Astrocyte of the spinal cord (primary cell): ENCODE data around the gene KDELR3.

Experiments used
- DNase-seq: peaks from one replicate; pipeline ENCODE4 v3.0.0; 2011; ENCODE audit warnings: low read depth, low spot score
- H3K4me3 ChIP-seq: 2 replicates; pipeline ENCODE4 v1.5.1; 2011; ENCODE audit warnings: low read depth, mild to moderate bottlenecking, low read length, moderate library complexity
- CTCF ChIP-seq: IDR thresholded peaks from 2 replicates; pipeline ENCODE4 v1.5.1; 2012; ENCODE audit warnings: low read depth, mild to moderate bottlenecking, low read length, inconsistent platforms
- in situ Hi-C: cut with HindIII; loops from 2 replicates; pipeline ENCODE4 v1.10.0; 2017; ENCODE audit warnings: low sequenced_read_pairs

The KDELR3 gene

GRCh38 chr22:38497869-38498268 lies 30.0 kb downstream of the KDELR3 start:
- no peak for TF ChIP-seq CTCF
- no peak overlapping the region for H3K4me3 ChIP-seq
- in situ Hi-C loops = no loop called here
- DNase-seq = no peak

DNA sequence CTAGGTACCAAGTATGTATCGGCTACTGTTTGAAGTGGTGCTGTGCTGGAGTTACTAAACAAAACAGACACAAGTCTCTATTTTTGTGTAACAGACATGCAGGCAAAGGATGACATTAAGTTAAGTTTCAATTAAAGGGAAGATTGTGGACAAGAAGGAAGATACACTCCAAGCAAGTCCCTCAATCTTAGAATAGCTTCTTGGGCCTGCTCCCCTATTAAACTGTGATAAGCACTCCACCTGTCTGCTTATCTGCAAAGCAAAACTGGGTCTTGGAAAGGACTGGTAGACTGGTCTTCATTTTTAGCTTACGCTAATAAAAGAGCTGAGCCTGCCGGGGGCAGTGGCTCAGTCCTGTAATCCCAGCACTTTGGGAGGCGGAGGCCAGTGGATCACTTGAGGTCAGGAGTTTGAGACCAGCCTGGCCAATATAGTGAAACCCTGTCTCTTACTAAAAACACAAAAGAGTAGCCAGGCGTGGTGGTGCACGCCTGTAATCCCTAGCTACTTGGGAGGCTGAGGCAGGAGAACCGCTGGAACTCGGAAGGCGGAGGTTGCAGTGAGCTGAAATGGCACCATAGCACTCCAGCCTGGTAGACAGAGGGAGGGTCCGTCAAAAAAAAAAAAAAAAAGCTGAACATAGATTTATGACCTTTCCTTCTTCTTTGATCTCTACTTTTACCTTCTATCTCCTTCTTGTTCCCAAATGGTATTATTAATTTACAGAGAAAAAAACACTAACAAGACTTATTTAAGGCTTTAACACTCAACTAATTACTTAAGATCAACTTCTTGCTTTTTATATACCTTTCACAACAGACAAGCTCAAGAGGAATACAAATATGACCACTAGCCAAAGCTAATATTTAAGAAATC lies 34.1 kb downstream of the KDELR3 start:
- TF ChIP-seq CTCF = no peak
- DNase-seq = no peak
- no peak overlapping the region for H3K4me3 ChIP-seq
- in situ Hi-C loops = no loop called here

DNA sequence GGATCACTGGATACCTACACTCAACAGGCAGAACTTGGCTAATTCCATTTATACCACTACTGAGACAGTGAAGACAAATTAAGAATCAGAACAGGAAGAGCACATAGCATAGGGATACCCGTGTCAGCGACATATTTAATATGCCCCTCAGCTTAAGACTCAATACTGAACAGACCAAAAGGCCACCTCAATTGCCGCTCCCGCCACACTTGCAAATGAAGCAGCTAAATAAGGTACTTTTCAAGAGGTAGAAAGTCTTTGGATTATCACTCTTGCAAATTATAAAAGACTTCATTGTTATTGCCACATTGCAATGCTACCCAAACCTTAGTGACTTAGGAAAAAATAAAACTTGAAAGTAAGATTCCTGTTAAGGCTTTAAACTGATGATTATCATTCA lies 35.1 kb downstream of the KDELR3 start:
- in situ Hi-C loops = no loop called here
- DNase-seq = no peak
- no peak for TF ChIP-seq CTCF
- peak overlapping the region; percentile 85 for H3K4me3 ChIP-seq

DNA sequence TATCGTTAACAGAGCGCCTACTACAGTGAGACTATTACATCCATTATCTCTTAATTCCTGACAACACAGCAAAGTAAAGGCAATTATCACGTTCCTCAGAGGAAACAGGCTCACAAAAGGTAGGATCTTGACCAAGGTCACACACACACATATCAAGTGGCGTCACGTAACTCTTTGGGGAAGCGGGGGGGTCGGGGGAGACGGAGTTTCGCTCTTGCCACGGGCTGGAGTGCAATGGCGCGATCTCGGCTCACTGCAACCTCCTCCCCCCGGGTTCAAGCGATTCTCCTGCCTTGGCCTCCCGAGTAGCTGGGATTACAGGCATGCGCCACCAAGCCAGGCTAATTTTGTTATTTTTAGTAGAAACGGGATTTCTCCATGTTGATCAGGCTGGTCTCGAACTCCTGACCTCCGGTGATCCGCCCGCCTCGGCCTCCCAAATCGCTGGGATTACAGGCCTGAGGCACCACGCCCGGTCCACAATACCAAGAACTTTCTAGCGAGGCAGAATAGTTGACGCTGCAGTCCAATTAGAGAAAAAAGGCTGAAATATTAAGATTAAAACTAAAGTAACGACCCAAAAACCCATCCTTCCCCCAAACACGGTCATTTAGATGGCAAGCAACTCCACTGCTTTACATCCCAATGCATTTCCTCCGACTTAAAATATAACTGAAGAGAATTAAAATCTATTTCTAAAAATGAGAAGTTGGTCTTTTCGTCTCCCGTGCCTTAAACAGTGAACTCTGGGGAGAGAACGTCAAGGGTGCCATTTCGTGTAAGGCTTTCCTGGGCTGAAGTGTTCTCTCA lies 37.0 kb downstream of the KDELR3 start:
- H3K4me3 ChIP-seq = peak overlapping the region; percentile 85
- DNase-seq = no peak
- no peak for TF ChIP-seq CTCF
- in situ Hi-C loops = no loop called here

DNA sequence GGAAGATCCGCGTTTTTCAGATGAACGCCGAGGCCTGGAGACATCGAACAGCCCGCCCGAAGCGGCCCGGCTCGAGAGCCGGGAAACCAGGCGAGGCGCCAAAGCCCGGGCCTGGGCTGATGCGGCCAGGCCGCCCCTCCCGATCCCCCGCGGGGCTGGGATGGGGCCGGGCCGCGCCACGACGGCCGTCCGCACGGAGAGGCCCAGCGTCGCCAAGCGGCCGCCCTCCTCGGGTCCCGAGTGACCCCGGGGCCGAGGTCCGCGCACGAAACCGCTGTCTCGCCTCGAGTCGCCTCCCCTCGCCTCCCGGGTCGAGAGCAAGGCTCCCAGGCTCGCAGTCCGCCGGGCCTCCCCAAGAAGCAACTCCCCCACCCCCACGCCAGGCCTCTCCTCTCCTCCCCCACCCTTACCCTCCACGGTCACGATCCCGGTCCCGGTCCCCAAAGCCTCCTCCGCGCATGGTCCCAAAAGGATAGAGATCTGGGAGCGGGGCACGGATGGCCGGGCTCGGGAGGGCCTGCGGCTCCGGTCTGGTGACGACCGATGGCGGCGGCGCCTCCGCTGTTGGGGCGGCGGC lies 37.7 kb downstream of the KDELR3 start:
- peak; percentile 69 for DNase-seq
- no peak for TF ChIP-seq CTCF

DNA sequence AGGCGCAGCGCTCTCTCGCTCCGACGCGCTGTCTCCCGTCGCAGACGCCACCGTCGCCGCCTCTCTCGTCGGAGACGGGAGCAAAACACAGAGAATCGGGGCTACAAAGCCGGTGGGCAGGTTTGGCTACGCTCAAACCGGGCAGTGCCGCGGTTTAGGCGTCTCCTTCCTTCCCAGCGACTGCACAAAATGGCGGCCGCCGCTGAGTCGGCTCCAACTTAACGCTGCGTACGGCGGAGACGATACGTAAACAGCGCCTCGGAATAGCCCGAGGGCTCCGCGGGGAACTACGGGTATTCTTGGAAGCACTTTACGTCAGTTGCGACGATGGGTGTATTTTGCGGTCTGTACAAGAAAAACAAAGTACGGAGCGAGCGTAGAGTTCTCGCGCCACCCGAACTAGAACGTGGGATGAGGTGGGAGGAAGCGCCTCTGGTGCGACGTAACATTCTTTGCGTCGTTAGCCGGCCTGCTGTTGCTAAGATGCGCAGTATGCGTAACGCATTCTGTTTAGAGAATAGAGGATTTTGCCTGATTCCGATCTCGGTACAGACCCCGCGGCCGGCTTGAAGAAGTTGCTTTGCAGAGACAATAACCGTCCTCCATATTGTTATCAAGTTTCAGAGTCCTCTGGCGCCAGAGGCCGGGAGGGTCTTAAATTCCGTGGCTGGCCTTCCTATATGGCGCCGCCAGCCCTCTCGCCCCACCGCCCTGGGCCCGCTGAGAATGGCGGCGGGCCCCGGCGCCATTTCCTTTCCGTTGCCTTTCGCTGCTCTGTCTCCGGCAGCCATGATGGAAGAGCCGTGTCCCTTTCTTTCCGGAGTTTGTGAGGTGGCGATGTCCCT lies 38.4 kb downstream of the KDELR3 start, which contains the start of gene DDX17:
Gene DDX17, minus strand, starts transcription at position 194 of the 845 bp plus-strand sequence.
- peak within 1 kb of the TSS; percentile 85 for H3K4me3 ChIP-seq
- no peak for TF ChIP-seq CTCF
- DNase-seq = peak; percentile 97
- in situ Hi-C loops = no loop called here

More for the DNA sequence above, 37.7 kb downstream of the KDELR3 start:
- peak overlapping the region; percentile 85 for H3K4me3 ChIP-seq
- in situ Hi-C loops = no loop called here
